GM21619 (cell line): ENCODE results near the gene CELF5.

ENCODE experiments used
- ATAC-seq: cut with Tn5 transposase; IDR thresholded peaks from one replicate; pipeline ENCODE4 v1.9.1; 2021; ENCODE audit not compliant: unreplicated experiment

CELF5 gene

GRCh38 chr19:3224346-3225168 is at the start of gene CELF5:
TSS of gene CELF5 (plus strand) at chr19:3224661. CDS start at chr19:3224740, 79 bp downstream.
- ATAC-seq, result no peak

DNA sequence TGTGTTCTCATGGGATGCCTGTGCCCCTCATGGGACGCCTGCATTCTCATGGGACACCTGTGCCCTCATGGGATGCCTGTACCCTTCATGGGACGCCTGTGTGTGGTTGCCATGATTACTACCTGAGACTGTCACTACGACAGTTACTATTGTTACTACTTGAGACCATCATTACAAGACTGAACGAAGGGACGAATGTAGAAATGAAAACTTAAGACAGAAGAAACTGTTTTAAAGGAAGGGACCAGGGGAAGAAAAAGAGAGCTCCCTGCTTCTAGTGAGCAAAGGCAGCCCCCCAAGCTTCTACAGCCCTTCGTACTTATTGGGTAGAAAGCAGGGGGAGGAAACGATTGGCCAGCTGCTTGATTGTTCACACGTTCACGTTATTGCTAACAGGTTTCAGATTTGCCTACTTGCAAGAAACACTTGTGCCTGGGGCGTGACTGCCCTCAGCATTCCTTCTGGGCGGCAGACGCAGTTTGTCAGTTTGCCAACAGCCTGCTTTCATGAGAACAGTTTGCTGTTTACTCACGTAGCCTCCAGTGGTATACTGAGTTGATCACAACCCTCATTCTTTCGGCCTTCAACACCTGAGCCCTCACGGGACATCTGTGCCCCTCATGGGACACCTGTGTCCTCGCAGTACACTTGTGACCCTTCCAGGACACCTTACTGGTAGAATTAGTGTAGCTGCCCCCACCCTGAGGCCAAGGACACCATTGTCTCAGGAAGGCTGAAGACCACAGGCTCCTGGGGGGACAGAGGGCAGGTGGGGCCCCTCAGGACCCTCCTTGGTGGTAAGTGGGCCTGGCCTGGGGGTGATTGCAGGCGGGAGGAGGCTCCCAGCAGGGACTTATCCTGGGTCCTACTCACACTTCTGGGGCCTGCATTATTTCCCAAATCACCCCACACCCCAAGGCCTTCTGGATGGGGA is 48.4 kb upstream of the CELF5 start:
- no peak for ATAC-seq

DNA sequence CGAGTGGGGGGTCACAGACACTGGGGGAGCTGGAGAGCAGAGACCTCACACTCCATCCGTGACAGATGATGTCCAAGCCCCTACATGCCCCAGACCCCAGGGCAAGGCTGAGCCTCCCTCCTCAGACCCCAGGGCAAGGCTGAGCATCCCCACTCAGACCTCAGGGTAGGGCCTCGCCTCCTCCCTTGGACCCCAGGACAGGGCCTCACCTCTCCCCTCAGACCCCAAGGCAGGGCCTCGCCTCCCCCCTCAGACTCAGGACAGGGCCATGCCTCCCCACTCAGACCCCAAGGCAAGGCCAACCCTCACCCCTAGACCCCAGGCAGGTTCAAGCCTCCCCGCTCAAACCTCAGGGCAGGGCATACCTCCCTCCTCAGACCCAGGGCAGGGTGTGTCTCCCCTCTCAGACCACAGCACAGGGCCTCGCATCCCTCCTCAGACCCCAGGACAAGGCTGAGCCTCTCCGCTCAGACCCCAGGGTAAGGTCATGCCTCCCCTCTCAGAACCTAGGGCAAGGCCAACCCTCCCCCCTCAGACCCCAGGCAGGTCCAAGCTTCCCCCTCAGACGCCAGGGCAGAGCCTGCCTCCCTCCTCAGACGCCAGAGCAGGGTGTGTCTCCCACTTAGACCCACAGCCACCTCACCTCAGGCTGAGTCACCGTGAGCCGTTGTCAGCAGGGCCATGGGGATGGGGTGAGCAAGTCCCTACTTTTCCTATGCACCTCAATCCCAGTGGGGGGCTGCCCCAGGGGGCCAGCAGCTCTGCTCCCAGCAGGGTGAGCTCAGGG is 47.6 kb upstream of the CELF5 start:
- ATAC-seq, result no peak

DNA sequence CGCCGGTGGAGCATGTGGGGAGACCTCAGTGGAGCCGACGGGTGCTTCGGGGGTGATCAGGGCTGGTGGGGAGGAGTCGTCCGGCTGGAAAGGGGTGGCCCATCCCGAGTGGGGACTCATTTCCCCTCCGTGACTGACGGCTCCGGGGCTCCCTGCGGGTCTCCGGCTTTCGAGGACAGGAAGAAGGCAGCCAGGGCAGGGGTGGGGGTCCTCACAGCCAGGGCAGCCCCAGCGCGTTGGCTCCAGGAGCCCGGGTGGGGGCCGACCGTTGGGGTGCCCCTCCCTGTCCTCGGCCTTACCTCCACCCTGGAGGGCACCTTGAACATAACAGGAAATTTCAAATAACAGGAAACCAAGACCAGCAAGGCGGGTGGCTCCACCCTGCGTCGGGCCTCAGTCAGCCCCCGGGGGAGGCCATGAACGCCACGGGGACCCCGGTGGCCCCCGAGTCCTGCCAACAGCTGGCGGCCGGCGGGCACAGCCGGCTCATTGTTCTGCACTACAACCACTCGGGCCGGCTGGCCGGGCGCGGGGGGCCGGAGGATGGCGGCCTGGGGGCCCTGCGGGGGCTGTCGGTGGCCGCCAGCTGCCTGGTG is 46.0 kb upstream of the CELF5 start, which contains the start of gene S1PR4:
Gene S1PR4 (plus strand): TSS at position 393 of the 596 bp plus-strand sequence. CDS start 24 bp downstream, at position 417.
- no peak for ATAC-seq

DNA sequence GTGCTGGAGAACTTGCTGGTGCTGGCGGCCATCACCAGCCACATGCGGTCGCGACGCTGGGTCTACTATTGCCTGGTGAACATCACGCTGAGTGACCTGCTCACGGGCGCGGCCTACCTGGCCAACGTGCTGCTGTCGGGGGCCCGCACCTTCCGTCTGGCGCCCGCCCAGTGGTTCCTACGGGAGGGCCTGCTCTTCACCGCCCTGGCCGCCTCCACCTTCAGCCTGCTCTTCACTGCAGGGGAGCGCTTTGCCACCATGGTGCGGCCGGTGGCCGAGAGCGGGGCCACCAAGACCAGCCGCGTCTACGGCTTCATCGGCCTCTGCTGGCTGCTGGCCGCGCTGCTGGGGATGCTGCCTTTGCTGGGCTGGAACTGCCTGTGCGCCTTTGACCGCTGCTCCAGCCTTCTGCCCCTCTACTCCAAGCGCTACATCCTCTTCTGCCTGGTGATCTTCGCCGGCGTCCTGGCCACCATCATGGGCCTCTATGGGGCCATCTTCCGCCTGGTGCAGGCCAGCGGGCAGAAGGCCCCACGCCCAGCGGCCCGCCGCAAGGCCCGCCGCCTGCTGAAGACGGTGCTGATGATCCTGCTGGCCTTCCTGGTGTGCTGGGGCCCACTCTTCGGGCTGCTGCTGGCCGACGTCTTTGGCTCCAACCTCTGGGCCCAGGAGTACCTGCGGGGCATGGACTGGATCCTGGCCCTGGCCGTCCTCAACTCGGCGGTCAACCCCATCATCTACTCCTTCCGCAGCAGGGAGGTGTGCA is 45.3 kb upstream of the CELF5 start:
- ATAC-seq, result no peak

- ATAC-seq, result no peak
Observed at GRCh38 chr19:3179739-3180293, 44.6 kb upstream of the CELF5 start.

- no peak for ATAC-seq
Observed at GRCh38 chr19:3183721-3184641, 40.5 kb upstream of the CELF5 start.

DNA sequence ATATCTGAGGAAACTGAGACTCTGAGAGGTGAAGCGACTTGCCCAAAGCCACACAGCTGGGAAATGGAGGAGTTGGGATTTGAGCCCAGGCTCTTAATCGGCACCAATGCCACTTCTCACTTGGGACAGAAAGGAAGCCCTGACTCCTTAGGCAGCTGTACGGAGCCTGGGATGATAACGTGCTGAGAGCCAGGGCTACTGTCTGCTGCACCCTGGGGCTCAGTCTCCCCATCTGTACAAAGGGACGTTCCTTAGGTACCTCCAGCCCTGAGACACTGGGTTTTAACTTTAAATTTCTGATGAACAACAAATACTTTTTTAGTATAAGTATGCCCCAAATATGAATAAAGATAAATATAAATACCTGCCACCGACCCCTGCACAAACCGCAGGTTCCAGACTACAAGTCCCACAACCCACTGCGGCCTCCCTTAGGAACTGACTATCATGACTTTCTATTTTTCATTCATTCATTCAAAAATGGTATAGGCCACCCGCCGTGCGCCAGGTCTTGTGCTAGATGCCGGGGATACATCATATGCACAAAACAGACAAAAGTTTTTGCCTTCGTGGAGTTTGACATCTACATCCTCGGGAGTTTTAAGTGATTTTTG is 39.5 kb upstream of the CELF5 start:
- ATAC-seq, result peak; percentile 20

- ATAC-seq, result peak; percentile 70
Observed at GRCh38 chr19:3185461-3186159, 38.9 kb upstream of the CELF5 start, which contains the start of gene NCLN. TSS of gene NCLN (plus strand) at chr19:3185930. CDS start at chr19:3186031, 101 bp downstream.

- ATAC-seq, result peak; percentile 4
Observed at GRCh38 chr19:3186160-3186688, 38.2 kb upstream of the CELF5 start.

GRCh38 chr19:3186891-3187661 is 37.4 kb upstream of the CELF5 start:
- no peak for ATAC-seq

DNA sequence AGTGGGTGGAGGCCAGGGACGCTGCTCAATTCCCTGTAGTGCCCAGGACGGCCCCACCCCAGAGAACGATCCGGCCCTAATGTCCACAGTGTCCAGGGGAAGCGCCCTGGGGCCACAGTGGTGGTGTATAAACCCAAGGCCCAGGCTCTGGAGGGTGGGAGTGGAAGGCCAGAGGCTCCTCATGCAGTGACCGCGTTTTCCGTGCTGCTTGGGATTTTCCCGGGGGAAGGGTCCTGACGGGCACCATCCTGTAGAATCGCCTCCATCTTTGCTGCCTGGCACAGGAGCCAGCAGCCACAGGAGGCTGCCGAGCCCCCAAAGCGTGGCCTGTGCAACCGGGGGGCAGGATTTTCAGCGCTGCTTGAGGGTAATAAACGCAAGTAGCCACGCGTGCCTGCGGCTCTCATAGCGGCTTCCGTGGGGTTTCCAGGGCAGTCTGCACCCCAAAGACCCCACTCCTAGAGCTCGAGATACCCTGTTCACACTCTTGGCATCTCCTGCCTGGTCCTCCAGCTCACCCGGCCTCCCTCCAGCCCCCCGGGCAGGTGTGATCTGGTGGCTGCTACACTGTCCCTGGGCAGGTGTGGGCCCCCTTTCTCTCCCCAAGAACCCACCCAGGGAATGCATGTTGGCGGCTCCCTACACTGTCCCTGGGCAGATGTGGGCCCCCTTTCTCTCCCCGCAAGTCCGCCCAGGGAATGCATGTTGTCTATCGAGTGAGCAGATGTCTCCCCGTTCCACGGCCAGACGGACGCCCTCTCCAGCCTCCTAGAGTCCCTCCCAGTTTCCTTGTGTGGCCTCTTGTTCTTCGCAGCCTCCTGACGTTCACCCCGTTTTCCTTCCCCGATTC is 36.6 kb upstream of the CELF5 start:
- ATAC-seq, result no peak

DNA sequence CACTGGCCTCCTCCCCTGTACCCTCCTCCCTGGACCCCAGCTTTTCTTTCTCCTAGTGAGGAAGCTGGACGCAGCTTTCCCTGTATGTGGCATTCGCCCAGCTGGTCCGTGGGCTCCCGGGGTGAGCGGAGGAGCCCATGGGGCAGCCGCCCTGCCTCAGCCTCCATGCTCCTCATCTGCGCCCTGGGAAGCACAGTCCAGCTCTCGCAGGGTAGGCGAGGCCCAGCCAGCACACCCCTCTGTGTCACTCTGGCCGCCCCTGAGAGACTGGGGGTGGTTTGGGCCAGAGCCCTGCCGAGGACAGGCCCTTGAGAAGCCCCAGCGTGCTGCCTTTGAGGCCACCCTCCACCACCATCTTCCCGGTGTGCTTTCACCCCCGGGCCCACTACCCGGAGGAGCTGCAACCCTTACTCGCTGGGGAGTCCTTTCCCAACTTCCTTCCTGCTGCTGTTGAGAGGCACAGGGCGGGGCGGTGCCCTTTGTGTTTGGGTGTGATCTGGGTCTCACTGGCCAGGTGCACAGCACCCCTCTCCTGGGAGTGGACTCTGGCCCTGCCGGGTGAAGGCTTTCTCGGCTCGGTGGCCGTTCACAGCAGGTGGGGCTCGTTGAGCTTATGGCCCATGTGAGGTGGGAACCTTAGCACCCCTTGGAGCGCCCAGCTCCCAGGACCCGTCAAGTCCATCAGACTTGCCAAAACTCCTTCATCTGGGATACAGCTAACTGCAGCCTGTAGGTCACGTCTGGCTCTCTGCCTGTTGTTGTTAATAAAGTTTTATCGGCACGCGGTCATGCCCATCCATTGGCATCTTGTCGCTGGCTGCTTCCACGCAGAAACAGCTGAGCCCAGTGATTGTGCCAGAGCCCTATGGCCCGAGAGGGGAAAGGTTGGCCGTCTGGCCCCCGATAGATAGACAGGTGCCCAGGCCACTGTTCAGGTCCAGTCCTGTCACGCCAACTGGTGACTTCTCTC is 35.5 kb upstream of the CELF5 start:
- no peak for ATAC-seq
